GM12891 (cell line): Measurements from ENCODE around the gene MYOZ1.
"Not testable (repeated sequence)": the region's sequence is repeated elsewhere in the genome, so short reads cannot be mapped to it uniquely, and the experiment has no call there.

Experiments used
- POLR2AphosphoS5 ChIP-seq: IDR thresholded peaks from 2 replicates; pipeline ENCODE4 v1.6.1; 2011; ENCODE audit warnings: low read depth, low read length, control low read depth
- SPI1 ChIP-seq: IDR thresholded peaks from 2 replicates; pipeline ENCODE4 v1.6.1; 2011; ENCODE audit warnings: low read depth, low read length, control low read depth

GRCh38 chr10:73620974-73621373 is 20.3 kb downstream of the MYOZ1 start:
- TF ChIP-seq POLR2AphosphoS5, SPI1: not testable (repeated sequence)
